CD14-positive monocyte (primary cell): ENCODE data around the gene MFGE8. TPM values are rescaled to one million over a fixed set of nuclear protein-coding genes. Genes with fewer than 3 reads are reported as not detected.

Experiments used
- DNase-seq, 3 donors: peaks; one replicate each; pipeline ENCODE4 v3.0.0-alpha.2; 2011 to 2022
- H2AFZ ChIP-seq: 2 replicates; pipeline ENCODE4 v1.6.0; 2012; ENCODE audit warnings: mild to moderate bottlenecking, low read depth, low read length, inconsistent platforms; ENCODE audit not compliant: insufficient read depth, poor library complexity, severe bottlenecking
- H3K27ac ChIP-seq, 2 donors: 1 replicate in 1 of 2; 2 replicates in 1 of 2; pipeline ENCODE4 v1.5.1; 2012 to 2013; ENCODE audit warnings: low read length in 2 of 2, control low read depth in 1 of 2, inconsistent platforms in 1 of 2, low read depth in 1 of 2, mild to moderate bottlenecking in 1 of 2
- H3K27me3 ChIP-seq, 2 donors: one replicate each; pipeline versions ENCODE4 v1.6.0 to v1.6.1; 2011 to 2013; ENCODE audit warnings: low read length in 2 of 2; ENCODE audit not compliant: control insufficient read depth in 2 of 2, insufficient read depth in 2 of 2
- H3K36me3 ChIP-seq, 2 donors: replicated peaks in 1 of 2; 1 replicate in 1 of 2; 2 replicates in 1 of 2; pipeline versions ENCODE4 v1.5.1 to v1.6.1; 2012 to 2013; ENCODE audit warnings: low read length in 2 of 2, control low read depth in 1 of 2, inconsistent platforms in 1 of 2, mild to moderate bottlenecking in 1 of 2; ENCODE audit not compliant: insufficient read depth in 2 of 2, control insufficient read depth in 1 of 2
- H3K4me1 ChIP-seq, 2 donors: 1 replicate in 1 of 2; 2 replicates in 1 of 2; pipeline versions ENCODE4 v1.5.1 to v1.6.1; 2012 to 2013; ENCODE audit warnings: low read length in 2 of 2, control low read depth in 1 of 2, inconsistent platforms in 1 of 2, mild to moderate bottlenecking in 1 of 2, moderate library complexity in 1 of 2; ENCODE audit not compliant: insufficient read depth in 2 of 2, control insufficient read depth in 1 of 2
- H3K4me2 ChIP-seq: replicated peaks from 2 replicates; pipeline ENCODE3; 2012; ENCODE audit warnings: low read length, moderate library complexity, mild to moderate bottlenecking; ENCODE audit not compliant: poor library complexity, severe bottlenecking; ENCODE audit errors: extremely low read depth
- H3K4me3 ChIP-seq, 3 experiments: fragments of 200-600 bp in 1 of 3; sonication (generic) in 1 of 3; replicated peaks in 1 of 3; 1 replicate in 2 of 3; 2 replicates in 1 of 3; pipeline ENCODE4 v1.5.1; 2011 to 2013; ENCODE audit warnings: low read length in 3 of 3, mild to moderate bottlenecking in 3 of 3, control low read depth in 2 of 3, low read depth in 2 of 3, inconsistent platforms in 1 of 3, moderate library complexity in 1 of 3
- H3K79me2 ChIP-seq: 2 replicates; pipeline ENCODE4 v1.6.0; 2012; ENCODE audit warnings: mild to moderate bottlenecking, control low read depth, inconsistent platforms, low read length, moderate library complexity; ENCODE audit not compliant: insufficient read depth
- H3K9ac ChIP-seq: 2 replicates; pipeline ENCODE4 v1.6.0; 2017; ENCODE audit warnings: low read length, mild to moderate bottlenecking; ENCODE audit not compliant: insufficient read depth, poor library complexity, severe bottlenecking
- H3K9me3 ChIP-seq, 2 donors: replicated peaks in 1 of 2; 1 replicate in 1 of 2; 2 replicates in 1 of 2; pipeline versions ENCODE4 v1.5.1 to v1.6.1; 2012 to 2013; ENCODE audit warnings: low read length in 2 of 2, control low read depth in 1 of 2; ENCODE audit not compliant: control insufficient read depth in 1 of 2, insufficient read depth in 1 of 2
- H4K20me1 ChIP-seq: 2 replicates; pipeline ENCODE4 v1.6.0; 2012; ENCODE audit warnings: mild to moderate bottlenecking, low read length, control low read depth, moderate library complexity; ENCODE audit not compliant: insufficient read depth
- H3K27ac Mint-ChIP-seq, 7 donors: one replicate each; pipeline ENCODE4 v1.8.0; 2020; ENCODE audit warnings: mild to moderate bottlenecking in 7 of 7, mixed read lengths in 7 of 7, moderate library complexity in 6 of 7, inconsistent platforms in 2 of 7
- H3K27me3 Mint-ChIP-seq, 3 donors: one replicate each; pipeline ENCODE4 v1.8.0; 2021 to 2022; ENCODE audit warnings: low read depth in 3 of 3, mild to moderate bottlenecking in 3 of 3, mixed read lengths in 3 of 3, moderate library complexity in 3 of 3, inconsistent platforms in 1 of 3
- H3K36me3 Mint-ChIP-seq, 2 donors: one replicate each; pipeline ENCODE4 v1.8.0; 2020; ENCODE audit warnings: mixed read lengths in 2 of 2, inconsistent platforms in 1 of 2, mild to moderate bottlenecking in 1 of 2
- H3K4me1 Mint-ChIP-seq: one replicate; pipeline ENCODE4 v1.8.0; 2020; ENCODE audit warnings: mild to moderate bottlenecking, mixed read lengths
- H3K4me3 Mint-ChIP-seq, 2 donors: one replicate each; pipeline ENCODE4 v1.8.0; 2020; ENCODE audit warnings: mild to moderate bottlenecking in 2 of 2, mixed read lengths in 2 of 2, moderate library complexity in 1 of 2
- H3K9me3 Mint-ChIP-seq, 7 donors: one replicate each; pipeline ENCODE4 v1.8.0; 2020 to 2022; ENCODE audit warnings: mixed read lengths in 7 of 7, mild to moderate bottlenecking in 6 of 7, moderate library complexity in 6 of 7, inconsistent platforms in 2 of 7
- CTCF ChIP-seq: fragments of 200-600 bp; IDR thresholded peaks from one replicate; pipeline ENCODE4 v1.8.0; 2022; ENCODE audit warnings: antibody characterized with exemption, mild to moderate bottlenecking
- WGBS: methylation state at CpG from one replicate; pipeline ENCODE4 v1.1.5; 2013; ENCODE audit warnings: missing lambda C conversion rate; ENCODE audit not compliant: insufficient coverage; 5-methylcytosine and 5-hydroxymethylcytosine counted together
- intact Hi-C, 2 donors: fragments of 100-400 bp; cut with micrococcal nuclease; formaldehyde crosslinking; loops; one replicate each; pipeline versions ENCODE4 v1.15.0 to v1.15.1; 2023
- polyA plus RNA-seq, 3 donors: library from polyadenylated mRNA; depleted of rRNA in 1 of 3; unstranded in 2 of 3; stranded (reverse) in 1 of 3; fragments of 300-500 nt in 2 of 3; fragments of >200 nt in 1 of 3; fragmentation: Illumina TruSeq in 2 of 3; gene quantifications; 1 replicate in 2 of 3; 2 replicates in 1 of 3; pipeline ENCODE4 v1.2.3, GENCODE V29; 2012 to 2021

MFGE8 gene
- polyA plus RNA-seq, 3 donors: 2.7 TPM; not detected in 2

GRCh38 chr15:88909956-88910831 is 3.0 kb downstream of the MFGE8 start:
- peaks cover 16% of the 10 kb centered on the region for H3K4me1 Mint-ChIP-seq
- no peak for TF ChIP-seq CTCF
- H3K4me3 Mint-ChIP-seq: no peak overlapping the region
- H3K27me3 Mint-ChIP-seq: peaks cover 7 to 21% (median 12%) of the 10 kb centered on the region in 3 donors
- Histone ChIP-seq H3K27me3 (peaks cover 0 to 10% of the 10 kb centered on the region in 2 donors), H3K36me3 (no peaks in the 10 kb centered on the region), H3K27ac (no peak overlapping the region), H3K4me3 (no peak overlapping the region), H4K20me1 (no peaks in the 10 kb centered on the region), H3K4me2 (no peak overlapping the region), H3K4me1 (peaks cover 7 to 11% of the 10 kb centered on the region in 2 donors), H3K79me2 (no peaks in the 10 kb centered on the region), H3K9me3 (no peaks in the 10 kb centered on the region), H2AFZ (no peak overlapping the region), H3K9ac (no peak overlapping the region)
- intact Hi-C loops: loop anchor here (10.0 kb wide), 2 partner anchors 105 to 265 kb away; no protein-coding TSS in a partner anchor
- H3K9me3 Mint-ChIP-seq: no peaks in the 10 kb centered on the region
- H3K36me3 Mint-ChIP-seq: no peaks in the 10 kb centered on the region
- 86% methylated on average over 12 of the region's 12 CpGs for WGBS
- no peak for DNase-seq
- no peak overlapping the region for H3K27ac Mint-ChIP-seq

GRCh38 chr15:88908697-88909621 is 4.2 kb downstream of the MFGE8 start:
- Mint-ChIP-seq H3K36me3 (no peaks in the 10 kb centered on the region), H3K27me3 (peaks cover 7 to 18% (median 12%) of the 10 kb centered on the region in 3 donors), H3K27ac (no peak overlapping the region), H3K4me1 (peaks cover 18% of the 10 kb centered on the region), H3K9me3 (no peaks in the 10 kb centered on the region), H3K4me3 (no peak overlapping the region)
- DNase-seq: no peak
- WGBS: 86% methylated on average over 11 of the region's 16 CpGs
- no peak for TF ChIP-seq CTCF
- Histone ChIP-seq H3K9ac (no peak overlapping the region), H4K20me1 (no peaks in the 10 kb centered on the region), H3K27me3 (peaks cover 0 to 10% of the 10 kb centered on the region in 2 donors), H2AFZ (no peak overlapping the region), H3K4me1 (peaks cover 7 to 11% of the 10 kb centered on the region in 2 donors), H3K36me3 (no peaks in the 10 kb centered on the region), H3K79me2 (no peaks in the 10 kb centered on the region), H3K4me2 (no peak overlapping the region), H3K27ac (no peak overlapping the region), H3K4me3 (no peak overlapping the region), H3K9me3 (no peaks in the 10 kb centered on the region)
- intact Hi-C loops: loop anchor here (10.0 kb wide), 2 partner anchors 106 to 266 kb away; no protein-coding TSS in a partner anchor
